OCI-LY7 (cell line): ENCODE data around the gene AFG1L. TPM values are rescaled to one million over a fixed set of nuclear protein-coding genes. Genes with fewer than 3 reads are reported as not detected.

Experiments
- BruUV-seq: library from RNA; stranded (reverse); fragments of 400-500 nt; replicated peaks from 2 replicates; lab custom pipeline; 2021; lab: Mats Ljungman, UMichigan
- CTCF ChIA-PET: fragments of 300-600 bp; sonication (Branson Sonifier 250); formaldehyde crosslinking; loops from one replicate; lab custom pipeline; 2022; ENCODE audit warnings: antibody characterized with exemption; ENCODE audit not compliant: unreplicated experiment; lab: Charles Lee
- POLR2A ChIA-PET: fragments of 300-600 bp; sonication (Branson Sonifier 250); formaldehyde crosslinking; loops from one replicate; lab custom pipeline; 2022; ENCODE audit warnings: antibody characterized with exemption; lab: Charles Lee
- DNase-seq: peaks from one replicate; pipeline ENCODE4 v3.0.0-alpha.2; 2015; ENCODE audit warnings: low spot score
- H2AFZ ChIP-seq: fragments of 200-600 bp; sonication (generic), shearing (Covaris generic); 2 replicates; pipeline ENCODE4 v1.6.1; 2014; ENCODE audit warnings: mild to moderate bottlenecking, antibody characterized with exemption, low read length, moderate library complexity
- H3K27ac ChIP-seq: fragments of 200-600 bp; sonication (generic); 2 replicates; pipeline ENCODE4 v1.5.1; 2014; ENCODE audit warnings: mixed run types, low read depth, mild to moderate bottlenecking, moderate library complexity, low read length, inconsistent platforms; ENCODE audit not compliant: poor library complexity, severe bottlenecking
- H3K36me3 ChIP-seq: fragments of 200-600 bp; sonication (generic); 2 replicates; pipeline ENCODE4 v1.6.1; 2014; ENCODE audit warnings: mild to moderate bottlenecking, antibody characterized with exemption, low read length, moderate library complexity, mixed read lengths; ENCODE audit not compliant: insufficient read depth
- H3K4me1 ChIP-seq: fragments of 200-600 bp; sonication (generic); 2 replicates; pipeline ENCODE4 v1.5.1; 2014; ENCODE audit warnings: mild to moderate bottlenecking, low read length; ENCODE audit not compliant: insufficient read depth, poor library complexity, severe bottlenecking
- H3K4me2 ChIP-seq: fragments of 200-600 bp; sonication (generic); 2 replicates; pipeline ENCODE4 v1.6.1; 2014; ENCODE audit warnings: mild to moderate bottlenecking, low read length
- H3K4me3 ChIP-seq: fragments of 200-600 bp; sonication (generic); 2 replicates; pipeline ENCODE4 v1.5.1; 2014; ENCODE audit warnings: mild to moderate bottlenecking, low read depth, low read length; ENCODE audit not compliant: poor library complexity, severe bottlenecking
- H3K79me2 ChIP-seq: fragments of 200-600 bp; sonication (generic); 2 replicates; pipeline ENCODE4 v1.6.1; 2016; ENCODE audit warnings: low read depth, mild to moderate bottlenecking, low read length, moderate library complexity, mixed read lengths; ENCODE audit not compliant: insufficient read depth
- H3K9me2 ChIP-seq: fragments of 200-600 bp; sonication (generic); 2 replicates; pipeline ENCODE4 v1.6.1; 2016; ENCODE audit warnings: mild to moderate bottlenecking, low read length, mixed read lengths; ENCODE audit not compliant: insufficient read depth
- H3K9me3 ChIP-seq: fragments of 200-600 bp; sonication (generic); 2 replicates; pipeline ENCODE4 v1.6.1; 2014; ENCODE audit warnings: mild to moderate bottlenecking, mixed run types, low read length, mixed read lengths
- H4K20me1 ChIP-seq: fragments of 200-600 bp; sonication (generic); 2 replicates; pipeline ENCODE4 v1.6.1; 2014; ENCODE audit warnings: mild to moderate bottlenecking, antibody characterized with exemption, low read length, moderate library complexity, mixed read lengths; ENCODE audit not compliant: insufficient read depth
- EZH2phosphoT487 ChIP-seq: fragments of 200-600 bp; sonication (generic); IDR thresholded peaks from 2 replicates; pipeline ENCODE4 v1.6.1; 2018; ENCODE audit warnings: low read depth, borderline replicate concordance, mild to moderate bottlenecking, mixed run types, antibody characterized with exemption, low read length, moderate library complexity, mixed read lengths
- intact Hi-C: fragments of 100-400 bp; cut with micrococcal nuclease; formaldehyde crosslinking; loops from one replicate; pipeline ENCODE4 v1.10.0; 2022; ENCODE audit not compliant: unreplicated experiment
- total RNA-seq, 2 experiments: library from RNA; depleted of rRNA in 1 of 2; stranded (reverse); fragments of >200 nt in 1 of 2; shearing (Covaris generic) in 1 of 2; gene quantifications; 2 replicates each; pipeline ENCODE4 v1.2.3, GENCODE V29; 2014 to 2022
- TF ChIP-seq, protein P1 (sequence below): fragments of 200-600 bp; sonication (generic); conservative IDR thresholded peaks from 2 replicates; pipeline ENCODE4 v1.5.1; 2014; ENCODE audit warnings: mild to moderate bottlenecking, antibody characterized with exemption, low read length, moderate library complexity, mixed read lengths

Gene AFG1L
- total RNA-seq, 2 experiments from 2014 or later = 8.9 to 9.0 TPM

DNA sequence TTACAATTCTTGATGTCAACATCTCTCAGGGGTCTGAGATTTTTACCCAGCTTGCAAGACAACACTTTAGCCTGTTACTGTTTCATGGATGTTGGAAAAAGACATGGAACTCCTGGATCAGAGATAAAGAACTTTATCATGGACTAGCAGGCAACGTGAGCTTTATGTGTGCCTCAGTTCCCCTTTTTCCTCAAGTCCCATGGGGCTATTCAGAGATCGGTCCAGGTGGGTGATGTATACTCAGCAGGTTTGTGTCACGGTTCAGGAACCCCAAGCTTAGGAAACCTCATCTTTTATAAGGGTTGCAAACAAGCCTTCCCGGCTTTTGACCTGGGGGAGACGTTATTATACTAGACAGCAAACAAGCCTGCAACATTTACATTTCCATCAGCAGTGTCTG, 15.0 kb downstream of the AFG1L start:
- peak; percentile 77 for DNase-seq
- CTCF ChIA-PET = interaction anchor here (0.7 kb wide), 1 partner anchor 575 kb away, joined by 3 read pairs; no protein-coding TSS in a partner anchor
- POLR2A ChIA-PET = interaction anchor here (1.1 to 4.0 kb wide), 7 partner anchors 12 to 54 kb away, joined by 3 to 30 read pairs (median 5); partner anchors contain the start of genes AFG1L and SNX3
- H3K9me2 ChIP-seq = no peaks in the 10 kb centered on the region
- H3K4me3 ChIP-seq = peak overlapping the region; percentile 21
- no peaks in the 10 kb centered on the region for H3K9me3 ChIP-seq
- TF ChIP-seq, protein P1, sequence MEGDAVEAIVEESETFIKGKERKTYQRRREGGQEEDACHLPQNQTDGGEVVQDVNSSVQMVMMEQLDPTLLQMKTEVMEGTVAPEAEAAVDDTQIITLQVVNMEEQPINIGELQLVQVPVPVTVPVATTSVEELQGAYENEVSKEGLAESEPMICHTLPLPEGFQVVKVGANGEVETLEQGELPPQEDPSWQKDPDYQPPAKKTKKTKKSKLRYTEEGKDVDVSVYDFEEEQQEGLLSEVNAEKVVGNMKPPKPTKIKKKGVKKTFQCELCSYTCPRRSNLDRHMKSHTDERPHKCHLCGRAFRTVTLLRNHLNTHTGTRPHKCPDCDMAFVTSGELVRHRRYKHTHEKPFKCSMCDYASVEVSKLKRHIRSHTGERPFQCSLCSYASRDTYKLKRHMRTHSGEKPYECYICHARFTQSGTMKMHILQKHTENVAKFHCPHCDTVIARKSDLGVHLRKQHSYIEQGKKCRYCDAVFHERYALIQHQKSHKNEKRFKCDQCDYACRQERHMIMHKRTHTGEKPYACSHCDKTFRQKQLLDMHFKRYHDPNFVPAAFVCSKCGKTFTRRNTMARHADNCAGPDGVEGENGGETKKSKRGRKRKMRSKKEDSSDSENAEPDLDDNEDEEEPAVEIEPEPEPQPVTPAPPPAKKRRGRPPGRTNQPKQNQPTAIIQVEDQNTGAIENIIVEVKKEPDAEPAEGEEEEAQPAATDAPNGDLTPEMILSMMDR = no peak
- no peak for TF ChIP-seq EZH2phosphoT487
- H2AFZ ChIP-seq = no peak overlapping the region
- no peak overlapping the region for H3K27ac ChIP-seq
- no peaks in the 10 kb centered on the region for H3K79me2 ChIP-seq
- no TSS peak for BruUV-seq
- H3K36me3 ChIP-seq = no peaks in the 10 kb centered on the region
- intact Hi-C loops = no loop called here
- H3K4me2 ChIP-seq = peak overlapping the region; percentile 66
- peaks cover 39% of the 10 kb centered on the region for H3K4me1 ChIP-seq
- H4K20me1 ChIP-seq = no peaks in the 10 kb centered on the region

DNA sequence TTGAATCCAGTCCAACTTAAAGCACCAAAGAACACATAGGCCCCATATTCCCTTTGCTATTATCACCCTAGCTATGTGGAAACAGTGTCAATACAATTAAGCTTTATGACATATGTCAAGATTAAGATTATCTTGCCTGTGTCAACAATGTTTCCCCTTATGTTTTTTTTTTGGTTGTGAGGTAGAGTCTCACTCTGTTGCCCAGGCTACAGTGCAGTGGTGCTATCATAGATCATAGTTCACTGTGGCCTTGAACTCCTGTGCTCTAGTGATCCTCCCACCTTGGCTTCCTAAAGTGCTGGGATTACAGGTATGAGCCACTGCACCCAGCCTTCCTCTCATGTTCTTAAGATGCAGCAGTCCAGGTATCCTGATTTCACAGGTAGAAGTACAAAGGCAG, 17.8 kb downstream of the AFG1L start:
- TF ChIP-seq EZH2phosphoT487 = no peak
- TF ChIP-seq, protein P1 = no peak
- POLR2A ChIA-PET = no interaction called here
- no peaks in the 10 kb centered on the region for H3K79me2 ChIP-seq
- no peaks in the 10 kb centered on the region for H3K36me3 ChIP-seq
- peaks cover 43% of the 10 kb centered on the region for H3K4me1 ChIP-seq
- no peak overlapping the region for H3K27ac ChIP-seq
- intact Hi-C loops = no loop called here
- H3K9me2 ChIP-seq = no peaks in the 10 kb centered on the region
- no peak overlapping the region for H3K4me3 ChIP-seq
- no TSS peak for BruUV-seq
- DNase-seq = no peak
- H2AFZ ChIP-seq = no peak overlapping the region
- CTCF ChIA-PET = no interaction called here
- H3K4me2 ChIP-seq = no peak overlapping the region
- no peaks in the 10 kb centered on the region for H4K20me1 ChIP-seq
- no peaks in the 10 kb centered on the region for H3K9me3 ChIP-seq

DNA sequence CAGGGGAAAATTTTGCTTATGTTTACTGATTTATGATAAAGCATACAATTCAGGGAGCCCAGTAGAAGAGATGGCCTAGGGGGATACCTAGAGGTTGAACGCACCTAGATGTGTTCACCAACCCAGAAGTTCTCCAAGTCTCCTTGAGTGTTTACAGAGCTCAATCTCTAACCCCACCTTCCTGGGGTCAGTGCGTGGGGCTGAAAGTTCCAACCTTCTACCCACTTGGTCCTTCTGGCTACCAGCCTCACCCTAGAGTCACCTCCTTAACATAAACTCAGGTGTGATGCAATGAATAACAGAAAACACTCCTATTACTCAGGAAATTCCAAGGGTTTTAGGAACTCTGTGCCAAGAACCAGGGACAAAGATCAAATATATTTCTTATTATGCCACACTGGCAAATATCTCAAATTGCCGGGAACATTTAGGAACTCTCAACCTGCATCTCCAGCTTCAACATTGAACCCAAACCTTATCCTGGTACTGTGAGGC, 26.4 kb downstream of the AFG1L start:
- Histone ChIP-seq H3K4me1 (no peaks in the 10 kb centered on the region), H3K9me2 (no peaks in the 10 kb centered on the region), H4K20me1 (no peaks in the 10 kb centered on the region), H3K4me2 (no peak overlapping the region), H3K36me3 (no peaks in the 10 kb centered on the region), H3K27ac (no peak overlapping the region), H3K4me3 (no peak overlapping the region), H3K79me2 (no peaks in the 10 kb centered on the region), H2AFZ (no peak overlapping the region), H3K9me3 (no peaks in the 10 kb centered on the region)
- ChIA-PET POLR2A (interaction anchor here (1.1 to 1.7 kb wide), 3 partner anchors 13 to 26 kb away, joined by 3 read pairs; partner anchors contain the start of gene AFG1L), CTCF (no interaction called here)
- DNase-seq = no peak
- no TSS peak for BruUV-seq
- intact Hi-C loops = no loop called here
- no peak for TF ChIP-seq EZH2phosphoT487
- TF ChIP-seq, protein P1 = no peak
